SK-N-MC (cell line): ENCODE data around the gene CCNB3.

ENCODE experiments used
- EZH2 ChIP-seq: fragments of 200-600 bp; sonication (generic); IDR thresholded peaks from one replicate; pipeline ENCODE4 v1.6.1; 2017; ENCODE audit warnings: antibody characterized with exemption
- POLR2AphosphoS5 ChIP-seq: IDR thresholded peaks from 2 replicates; pipeline ENCODE4 v1.6.1; 2012; ENCODE audit warnings: mild to moderate bottlenecking, low read depth, low read length, borderline replicate concordance

DNA sequence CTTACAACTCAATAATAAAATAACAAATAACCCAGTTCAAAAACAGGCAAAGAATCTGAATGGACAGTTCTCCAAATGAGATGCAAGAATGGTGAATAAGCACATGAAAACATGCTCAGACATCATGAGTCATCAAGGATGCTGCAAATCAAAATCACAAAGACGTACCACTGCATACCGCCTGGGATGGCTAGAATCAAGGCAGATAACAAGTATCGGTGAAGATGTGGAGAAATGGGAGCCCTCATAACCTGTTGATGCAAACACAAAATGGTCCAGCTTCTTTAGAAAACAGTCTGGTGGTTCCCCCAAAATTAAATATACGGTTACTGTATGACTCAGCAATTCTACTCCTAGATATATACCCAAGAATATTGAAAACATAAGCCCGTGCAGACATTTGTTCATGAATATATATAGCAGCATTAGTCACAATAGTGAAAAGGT lies 36.3 kb upstream of the CCNB3 start:
- TF ChIP-seq POLR2AphosphoS5: no peak
- TF ChIP-seq EZH2: no peak
